HCT116 (cell line): Measurements from ENCODE around the gene CLDN10.
"Not testable (repeated sequence)": the region's sequence is repeated elsewhere in the genome, so short reads cannot be mapped to it uniquely, and the experiment has no call there.

ENCODE experiments used
- CEBPB ChIP-seq: IDR thresholded peaks from 2 replicates; pipeline ENCODE4 v1.6.1; 2012; ENCODE audit warnings: low read depth
- CTCF ChIP-seq, 3 experiments: fragments of 200-600 bp in 1 of 3; sonication (generic) in 1 of 3; IDR thresholded peaks in 2 of 3; conservative IDR thresholded peaks in 1 of 3; 2 replicates each; pipeline ENCODE4 v1.5.1; 2012 to 2017; ENCODE audit warnings: low read depth in 2 of 3, low read length in 2 of 3, antibody characterized with exemption in 1 of 3, borderline replicate concordance in 1 of 3, control low read depth in 1 of 3, mild to moderate bottlenecking in 1 of 3, mixed read lengths in 1 of 3, mixed run types in 1 of 3, moderate library complexity in 1 of 3; ENCODE audit not compliant: insufficient read depth in 1 of 3
- EGR1 ChIP-seq: IDR thresholded peaks from 2 replicates; pipeline ENCODE4 v1.6.1; 2012; ENCODE audit warnings: low read depth
- ELF1 ChIP-seq: IDR thresholded peaks from 2 replicates; pipeline ENCODE4 v1.6.1; 2012; ENCODE audit warnings: low read depth, borderline replicate concordance
- EZH2 ChIP-seq: fragments of 200-600 bp; sonication (generic); IDR thresholded peaks from 2 replicates; pipeline ENCODE4 v1.6.1; 2017; ENCODE audit warnings: antibody characterized with exemption, mixed run types
- EZH2phosphoT487 ChIP-seq: fragments of 200-600 bp; IDR thresholded peaks from 2 replicates; pipeline ENCODE4 v1.6.1; 2018; ENCODE audit warnings: antibody characterized with exemption, borderline replicate concordance
- JUND ChIP-seq: IDR thresholded peaks from 2 replicates; pipeline ENCODE4 v1.6.1; 2012
- MAX ChIP-seq: IDR thresholded peaks from 2 replicates; pipeline ENCODE4 v1.6.1; 2012
- POLR2A ChIP-seq: IDR thresholded peaks from 2 replicates; pipeline ENCODE4 v1.7.0; 2011; ENCODE audit warnings: borderline replicate concordance; ENCODE audit not compliant: insufficient read depth, insufficient read length; ENCODE audit errors: extremely low read depth
- POLR2AphosphoS5 ChIP-seq: IDR thresholded peaks from 2 replicates; pipeline ENCODE4 v1.6.1; 2011; ENCODE audit warnings: mild to moderate bottlenecking, low read depth, low read length, moderate library complexity
- SIN3A ChIP-seq: IDR thresholded peaks from 2 replicates; pipeline ENCODE4 v1.6.1; 2012; ENCODE audit warnings: low read depth
- SP1 ChIP-seq: IDR thresholded peaks from 2 replicates; pipeline ENCODE4 v1.6.1; 2012; ENCODE audit warnings: low read depth
- TCF7L2 ChIP-seq: IDR thresholded peaks from 2 replicates; pipeline ENCODE4 v1.7.0; 2011; ENCODE audit warnings: borderline replicate concordance, inconsistent platforms; ENCODE audit not compliant: insufficient read depth, insufficient read length; ENCODE audit errors: extremely low read depth
- ZNF274 ChIP-seq: fragments of 200-500 bp; sonication (Bioruptor generic); IDR thresholded peaks from 2 replicates; pipeline ENCODE4 v1.6.1; 2014; ENCODE audit warnings: mild to moderate bottlenecking, low read depth, low read length, inconsistent platforms

GRCh38 chr13:95515606-95516005 lies 36.9 kb upstream of the CLDN10 start:
- TF ChIP-seq SIN3A; CTCF (IDR thresholded peaks at IDR 0.05 in 2 of 3, conservative IDR thresholded peaks at IDR 0.05 in 1 of 3; ENCODE audit: borderline replicate concordance in 1 of 3, insufficient read depth in 1 of 3, low read depth in 2 of 3, low read length in 2 of 3); EGR1; EZH2phosphoT487; POLR2A; TCF7L2; EZH2; JUND; ZNF274; CEBPB; SP1; MAX; ELF1; POLR2AphosphoS5: not testable (repeated sequence)
